Heart left ventricle (tissue), 13 donors: ENCODE data around the gene FRMPD4.

Source experiments
- POLR2A ChIP-seq, 2 donors: fragments of 450-650 bp; IDR thresholded peaks; one replicate each; pipeline ENCODE4 v1.6.1; 2017; ENCODE audit warnings: antibody characterized with exemption in 2 of 2, mild to moderate bottlenecking in 2 of 2, moderate library complexity in 2 of 2
- TF ChIP-seq, protein P1 (sequence below), 12 donors: fragments of 200-600 bp; sonication (generic) in 4 of 12; IDR thresholded peaks; one replicate each; pipeline versions ENCODE4 v1.5.0 to v1.8.0; 2018 to 2022; ENCODE audit warnings: antibody characterized with exemption in 12 of 12, mild to moderate bottlenecking in 5 of 12
- donor health status: ischemic (EF 13 %, LVEDD 7.1; RV severe dilation, severe dysfunction).
- donor health status: DM: no; HTN: yes; CAD: no.
- donor health status: DM: no; HTN: no; CAD: no.
- donor health status: ischemic (EF 25% LVEDD 6.9; RV normal size, moderate dysfunction).
- donor health status: ischemic (EF 25% LVEDD 5.7; RV mildly dilated, moderate dysfunction).
- donor health status: ischemic (EF 35%, LVEDD 5.7; RV mildly dilated, moderate dysfunction).
- donor health status: nonischemic (EF 11% LVEDD 7.7; RV severe dilation, severe dysfunction).
- donor health status: DM: yes; HTN: yes; CAD: no.
- donor health status: PGD.
- donor health status: ischemic (EF 29% LVEDD 5.4; RV normal size, mild dysfunction).
- donor health status: nonischemic (EF 23%, LVEDD 6.1; RV moderate dilation, normal function).

DNA sequence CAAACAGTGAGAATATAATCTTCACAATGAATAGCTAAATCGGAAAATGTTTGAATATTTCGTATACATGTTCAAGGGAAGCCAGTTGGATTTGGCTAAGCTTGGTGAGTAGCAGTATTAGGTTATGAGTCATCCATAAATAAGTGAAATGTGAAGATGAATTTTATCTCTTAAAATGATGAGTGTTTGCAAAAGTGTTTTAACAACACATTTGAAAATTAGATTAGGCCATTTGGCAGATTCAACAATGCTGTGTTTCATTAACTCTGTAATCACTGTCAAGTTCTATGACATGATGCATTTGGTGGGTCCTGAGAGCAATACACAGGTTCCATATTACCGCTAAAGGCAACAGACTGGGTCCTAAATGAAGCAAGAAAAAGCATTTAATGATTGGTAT is 351.1 kb downstream of the FRMPD4 start:
- TF ChIP-seq, protein P1, sequence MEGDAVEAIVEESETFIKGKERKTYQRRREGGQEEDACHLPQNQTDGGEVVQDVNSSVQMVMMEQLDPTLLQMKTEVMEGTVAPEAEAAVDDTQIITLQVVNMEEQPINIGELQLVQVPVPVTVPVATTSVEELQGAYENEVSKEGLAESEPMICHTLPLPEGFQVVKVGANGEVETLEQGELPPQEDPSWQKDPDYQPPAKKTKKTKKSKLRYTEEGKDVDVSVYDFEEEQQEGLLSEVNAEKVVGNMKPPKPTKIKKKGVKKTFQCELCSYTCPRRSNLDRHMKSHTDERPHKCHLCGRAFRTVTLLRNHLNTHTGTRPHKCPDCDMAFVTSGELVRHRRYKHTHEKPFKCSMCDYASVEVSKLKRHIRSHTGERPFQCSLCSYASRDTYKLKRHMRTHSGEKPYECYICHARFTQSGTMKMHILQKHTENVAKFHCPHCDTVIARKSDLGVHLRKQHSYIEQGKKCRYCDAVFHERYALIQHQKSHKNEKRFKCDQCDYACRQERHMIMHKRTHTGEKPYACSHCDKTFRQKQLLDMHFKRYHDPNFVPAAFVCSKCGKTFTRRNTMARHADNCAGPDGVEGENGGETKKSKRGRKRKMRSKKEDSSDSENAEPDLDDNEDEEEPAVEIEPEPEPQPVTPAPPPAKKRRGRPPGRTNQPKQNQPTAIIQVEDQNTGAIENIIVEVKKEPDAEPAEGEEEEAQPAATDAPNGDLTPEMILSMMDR (IDR thresholded peaks at IDR 0.05), result no peak
- TF ChIP-seq POLR2A (IDR thresholded peaks at IDR 0.05), result no peak
